ENCODE results near the gene SAPCD2. TPM values are rescaled to one million over a fixed set of nuclear protein-coding genes. Genes with fewer than 3 reads are reported as not detected.

Gene SAPCD2
- total RNA-seq, 4 donors from 2014 or later = 0.17 to 0.40 (median 0.26) TPM; not detected in 1

GRCh38 chr9:137031904-137032640 is 38.3 kb downstream of the SAPCD2 start, which contains the start of gene FUT7:
FUT7 (minus strand) TSS chr9:137032088; CDS start chr9:137031991, 97 bp downstream.
- DNase-seq (ENCODE audit: extremely low spot score) = no peak
- TF ChIP-seq POLR2AphosphoS5 (IDR thresholded peaks at IDR 0.05) = no peak
- TF ChIP-seq POLR2A (IDR thresholded peaks at IDR 0.05; ENCODE audit: low read depth) = no peak
- no peak for TF ChIP-seq CTCF (IDR thresholded peaks at IDR 0.05)
- TF ChIP-seq EP300 (IDR thresholded peaks at IDR 0.05) = no peak
- Histone ChIP-seq H3K27ac (replicated peaks in 1 of 4) (no peak within 1 kb of the TSS), H3K27me3 (peaks cover 0 to 8% (median 0%) of the 10 kb centered on the region in 4 donors), H3K9me3 (no peaks in the 10 kb centered on the region), H3K36me3 (peaks cover 0 to 3% (median 2%) of the 10 kb centered on the region in 4 donors), H3K4me3 (peak within 1 kb of the TSS in 1 of 4 donors; percentile 38), H3K4me1 (peaks cover 26 to 40% (median 36%) of the 10 kb centered on the region in 4 donors)
- intact Hi-C loops (cut with DNase I) = no loop called here
- 63% methylated on average over 13 of the region's 16 CpGs for WGBS

GRCh38 chr9:137030538-137031527 is 39.5 kb downstream of the SAPCD2 start:
- Histone ChIP-seq H3K9me3 (no peaks in the 10 kb centered on the region), H3K36me3 (no peaks in the 10 kb centered on the region), H3K4me1 (peaks cover 34 to 53% (median 48%) of the 10 kb centered on the region in 4 donors), H3K27me3 (peaks cover 0 to 8% (median 0%) of the 10 kb centered on the region in 4 donors), H3K27ac (replicated peaks in 1 of 4) (no peak overlapping the region), H3K4me3 (no peak overlapping the region)
- TF ChIP-seq POLR2A (IDR thresholded peaks at IDR 0.05; ENCODE audit: low read depth) (no peak), CTCF (IDR thresholded peaks at IDR 0.05) (no peak), POLR2AphosphoS5 (IDR thresholded peaks at IDR 0.05) (no peak), EP300 (IDR thresholded peaks at IDR 0.05) (no peak)
- intact Hi-C loops (cut with DNase I) = no loop called here
- DNase-seq (ENCODE audit: extremely low spot score) = no peak
- WGBS = 85% methylated on average over 34 of the region's 65 CpGs

GRCh38 chr9:137030006-137030405 is 40.4 kb downstream of the SAPCD2 start:
- H3K4me3 ChIP-seq = no peak overlapping the region
- peaks cover 29 to 50% (median 48%) of the 10 kb centered on the region in 4 donors for H3K4me1 ChIP-seq
- no peaks in the 10 kb centered on the region for H3K9me3 ChIP-seq
- H3K27me3 ChIP-seq = peaks cover 0 to 7% (median 0%) of the 10 kb centered on the region in 4 donors
- no peak for TF ChIP-seq POLR2A (IDR thresholded peaks at IDR 0.05; ENCODE audit: low read depth)
- no peak for TF ChIP-seq CTCF (IDR thresholded peaks at IDR 0.05)
- TF ChIP-seq POLR2AphosphoS5 (IDR thresholded peaks at IDR 0.05) = no peak
- H3K27ac ChIP-seq (replicated peaks in 1 of 4) = no peak overlapping the region
- H3K36me3 ChIP-seq = no peaks in the 10 kb centered on the region
- intact Hi-C loops (cut with DNase I) = no loop called here
- no peak for DNase-seq (ENCODE audit: extremely low spot score)
- 81% methylated on average over 6 of the region's 15 CpGs for whole genome bisulfite sequencing

- no peaks in the 10 kb centered on the region for H3K9me3 ChIP-seq
- H3K4me1 ChIP-seq = peaks cover 24 to 46% (median 41%) of the 10 kb centered on the region in 4 donors
- DNase-seq (ENCODE audit: extremely low spot score) = no peak
- peak overlapping the region; percentile 61 to 66 (median 62) for H3K4me3 ChIP-seq
- peak overlapping the region in 2 of 4 donors; percentile 15 to 68 for H3K27ac ChIP-seq (replicated peaks in 1 of 4)
- H3K27me3 ChIP-seq = peaks cover 0 to under 1% (median 0%) of the 10 kb centered on the region in 4 donors
- intact Hi-C loops (cut with DNase I) = no loop called here
- WGBS = 28% methylated on average over 17 of the region's 19 CpGs
- H3K36me3 ChIP-seq = no peaks in the 10 kb centered on the region
- TF ChIP-seq POLR2A (IDR thresholded peaks at IDR 0.05; ENCODE audit: low read depth) = no peak
- peak in 1 of 2 donors; percentile 34 for TF ChIP-seq POLR2AphosphoS5 (IDR thresholded peaks at IDR 0.05)
- no peak for TF ChIP-seq EP300 (IDR thresholded peaks at IDR 0.05)
- TF ChIP-seq CTCF (IDR thresholded peaks at IDR 0.05) = peak in 2 of 3 experiments; percentile 82 to 84
Observed at GRCh38 chr9:137029058-137029936, 41.1 kb downstream of the SAPCD2 start.
